OCI-LY1 (cell line): ENCODE data around the gene BRDT.

Experiments used
- CTCF ChIP-seq: fragments of 200-600 bp; sonication (generic), shearing (Covaris generic); IDR thresholded peaks from 2 replicates; pipeline ENCODE4 v1.5.1; 2017; ENCODE audit warnings: mild to moderate bottlenecking, antibody characterized with exemption, low read length, moderate library complexity, mixed read lengths
- EZH2 ChIP-seq: fragments of 200-600 bp; sonication (generic), shearing (Covaris generic); IDR thresholded peaks from 2 replicates; pipeline ENCODE4 v1.8.0; 2017; ENCODE audit warnings: borderline replicate concordance, mixed run types, mild to moderate bottlenecking, antibody characterized with exemption, low read length, moderate library complexity, mixed read lengths

GRCh38 chr1:91944087-91944486 is 5.1 kb upstream of the BRDT start:
- no peak for TF ChIP-seq CTCF
- TF ChIP-seq EZH2: no peak
